ENCODE measurements around the gene OASL. TPM values are rescaled to one million over a fixed set of nuclear protein-coding genes. Genes with fewer than 3 reads are reported as not detected.

Gene OASL
- polyA plus RNA-seq, 1 donor from 2014 or later = 0.78 TPM

GRCh38 chr12:120979220-120979861 is 59.7 kb downstream of the OASL start:
- peaks cover 1% of the 10 kb centered on the region for H3K27me3 Mint-ChIP-seq
- H3K4me3 Mint-ChIP-seq = no peak overlapping the region

GRCh38 chr12:120978296-120979219 is 60.5 kb downstream of the OASL start, which contains the start of gene HNF1A:
HNF1A (plus strand) TSS chr12:120978543; CDS start chr12:120978769, 226 bp downstream.
- H3K27ac Mint-ChIP-seq = no peak within 1 kb of the TSS
- no peak within 1 kb of the TSS for H3K4me3 Mint-ChIP-seq
- peaks cover 1% of the 10 kb centered on the region for H3K27me3 Mint-ChIP-seq
- peaks cover 0 to 2% (median 0%) of the 10 kb centered on the region in 3 donors for H3K9me3 Mint-ChIP-seq
- no peaks in the 10 kb centered on the region for H3K36me3 Mint-ChIP-seq
- no peaks in the 10 kb centered on the region for H3K4me1 Mint-ChIP-seq

More at GRCh38 chr12:120979220-120979861, 59.7 kb downstream of the OASL start:
- Mint-ChIP-seq H3K36me3 (no peaks in the 10 kb centered on the region), H3K27ac (no peak overlapping the region), H3K4me1 (no peaks in the 10 kb centered on the region), H3K9me3 (peaks cover 0 to 2% (median 0%) of the 10 kb centered on the region in 3 donors)

- Mint-ChIP-seq H3K27ac (no peak overlapping the region), H3K4me1 (no peaks in the 10 kb centered on the region), H3K9me3 (peaks cover 0 to 2% (median 0%) of the 10 kb centered on the region in 3 donors), H3K36me3 (no peaks in the 10 kb centered on the region), H3K27me3 (peaks cover 1% of the 10 kb centered on the region), H3K4me3 (no peak overlapping the region)
Measured at GRCh38 chr12:120977531-120978295, 61.3 kb downstream of the OASL start.

GRCh38 chr12:120972870-120973543 is 66.0 kb downstream of the OASL start:
- Mint-ChIP-seq H3K4me3 (no peak overlapping the region), H3K4me1 (peaks cover 0 to 7% (median 0%) of the 10 kb centered on the region in 3 donors)

GRCh38 chr12:120971299-120972180 is 67.5 kb downstream of the OASL start:
- no peak overlapping the region for H3K4me3 Mint-ChIP-seq
- no peaks in the 10 kb centered on the region for H3K9me3 Mint-ChIP-seq
- no peaks in the 10 kb centered on the region for H3K36me3 Mint-ChIP-seq
- H3K4me1 Mint-ChIP-seq = peaks cover 0 to 7% (median 6%) of the 10 kb centered on the region in 3 donors
- no peak overlapping the region for H3K27ac Mint-ChIP-seq
- H3K27me3 Mint-ChIP-seq = peaks cover 1% of the 10 kb centered on the region

More at GRCh38 chr12:120972870-120973543, 66.0 kb downstream of the OASL start:
- Mint-ChIP-seq H3K9me3 (peaks cover 0 to 2% (median 0%) of the 10 kb centered on the region in 3 donors), H3K27ac (no peak overlapping the region), H3K27me3 (peaks cover 1% of the 10 kb centered on the region), H3K36me3 (no peaks in the 10 kb centered on the region)

- Mint-ChIP-seq H3K27me3 (peaks cover 1% of the 10 kb centered on the region), H3K36me3 (no peaks in the 10 kb centered on the region), H3K9me3 (no peaks in the 10 kb centered on the region), H3K4me3 (no peak overlapping the region), H3K4me1 (peaks cover 0 to 7% (median 6%) of the 10 kb centered on the region in 3 donors), H3K27ac (no peak overlapping the region)
Measured at GRCh38 chr12:120970310-120970709, 68.7 kb downstream of the OASL start.

Other genes starting within 250 kb of the OASL start
- 18.6 TPM for gene SPPL3, start 134.9 kb downstream of the OASL start, polyA plus RNA-seq
- not detected for gene HNF1A, start 60.7 kb downstream of the OASL start, polyA plus RNA-seq
- 23.3 TPM for gene C12orf43, start 22.8 kb downstream of the OASL start, polyA plus RNA-seq
- 3.8 TPM for gene P2RX7, start 93.6 kb upstream of the OASL start, polyA plus RNA-seq
- gene P2RX4, start 170.9 kb upstream of the OASL start, polyA plus RNA-seq = 27.5 TPM